OCI-M1 (cell line): ENCODE measurements around the gene PTGES2.

Experiments used
- DNase-seq: peaks from one replicate; lab custom pipeline; 2025; lab: John Stamatoyannopoulos, UW

PTGES2 gene

DNA sequence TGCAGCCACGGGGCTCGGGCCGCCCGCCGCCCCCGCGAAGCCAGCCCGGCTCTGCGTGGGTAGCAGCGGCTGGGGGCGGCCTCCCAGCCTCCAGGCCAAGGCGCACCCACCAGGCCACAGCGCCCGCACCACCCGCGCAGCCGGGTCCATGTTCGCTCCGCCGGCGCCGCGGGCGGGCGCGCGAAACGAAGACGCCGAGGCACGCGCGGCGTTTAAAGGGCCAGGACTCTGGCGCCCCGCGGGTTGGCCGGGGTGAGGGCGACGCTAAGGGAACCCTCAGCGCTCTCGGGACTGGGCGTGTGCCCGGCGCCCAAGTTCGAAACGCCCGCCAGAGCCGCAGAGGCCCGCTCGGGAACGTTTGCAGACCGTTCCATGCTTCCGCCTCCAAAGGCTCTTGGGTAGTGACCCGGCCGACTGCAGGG is at the start of gene PTGES2:
Gene PTGES2 (minus strand): TSS at position 162 of the 422 bp plus-strand sequence. CDS start 12 bp downstream, at position 150.
- DNase-seq: peak; percentile 91

DNA sequence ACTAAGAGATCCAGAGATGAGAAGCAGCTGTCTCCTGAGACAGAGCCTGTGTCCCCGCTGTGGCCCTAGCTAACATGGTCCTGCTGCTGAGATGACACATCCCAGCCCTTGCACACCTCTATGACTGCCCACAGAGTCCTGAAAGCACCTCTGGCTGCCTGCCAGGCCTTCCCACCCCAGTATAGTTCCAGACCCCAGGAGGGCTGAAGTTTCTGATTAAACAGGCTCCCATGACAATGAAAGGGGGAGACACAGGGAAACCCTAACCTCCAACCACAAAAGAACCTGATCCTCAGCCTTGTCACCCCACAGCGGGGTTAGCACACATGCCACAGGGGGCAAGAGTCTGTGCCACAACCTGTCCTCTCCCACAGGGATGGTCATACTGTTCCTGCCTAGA is 48.2 kb upstream of the PTGES2 start:
- no peak for DNase-seq

DNA sequence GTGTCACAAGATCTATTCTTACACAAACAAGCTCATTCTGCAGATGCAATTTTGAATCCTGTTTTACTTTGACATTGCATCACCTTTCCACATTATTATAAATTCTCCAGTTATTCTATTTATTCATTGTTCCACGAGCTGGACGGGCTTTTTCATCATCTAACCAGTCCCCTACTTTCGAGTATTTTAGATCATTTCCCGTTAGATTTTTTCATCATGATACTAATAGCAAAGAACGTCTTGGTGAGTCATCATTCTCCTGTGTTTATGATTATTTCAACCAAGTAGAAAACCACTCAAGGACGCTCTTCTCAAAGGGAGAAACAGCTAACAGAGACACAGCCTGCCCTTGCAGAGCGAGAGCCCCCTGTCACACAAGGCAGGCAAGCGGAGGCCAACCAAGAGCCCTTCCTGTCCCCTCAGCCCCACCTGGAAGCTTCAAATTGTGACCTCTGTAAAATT is 47.6 kb upstream of the PTGES2 start:
- DNase-seq: no peak

DNA sequence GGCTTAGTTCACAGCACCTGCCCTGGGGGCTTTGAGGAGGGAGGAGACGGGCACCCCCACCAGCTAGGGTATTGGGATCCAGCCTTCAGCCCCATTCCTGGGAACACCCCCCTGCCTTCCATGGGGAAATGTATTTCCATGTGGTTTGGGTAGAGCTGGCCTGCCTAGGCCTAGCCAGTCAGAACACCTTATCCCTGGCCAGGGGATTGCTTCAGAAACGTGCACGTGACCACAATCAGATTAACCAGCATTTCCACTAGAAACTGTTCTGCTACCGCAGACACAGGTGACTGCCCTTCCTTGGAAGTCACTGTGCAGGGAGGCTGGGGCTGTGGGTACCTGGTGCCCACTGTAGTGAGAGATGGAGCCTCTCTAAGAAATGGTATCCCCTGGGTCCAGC is 46.5 kb upstream of the PTGES2 start:
- no peak for DNase-seq

DNA sequence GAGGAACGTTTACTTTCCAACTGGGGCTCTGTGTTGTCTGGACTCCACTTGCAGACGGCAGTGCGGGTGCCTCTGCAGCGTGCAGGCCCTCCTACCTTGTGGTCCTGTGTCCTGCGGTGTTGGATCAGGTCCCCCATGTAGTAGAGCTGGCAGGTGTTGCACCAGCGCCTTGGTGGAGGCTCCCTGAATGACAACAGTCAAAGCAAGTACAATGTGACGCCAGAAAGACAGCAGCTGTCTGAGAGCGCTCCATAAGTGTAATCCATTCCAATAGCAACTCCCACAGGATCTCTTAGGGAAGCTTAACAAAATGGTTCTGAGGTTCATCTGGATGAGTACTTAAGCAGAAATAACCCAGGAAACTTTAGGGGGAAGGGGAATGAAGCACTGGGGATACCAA is 42.4 kb upstream of the PTGES2 start:
- DNase-seq: no peak

DNA sequence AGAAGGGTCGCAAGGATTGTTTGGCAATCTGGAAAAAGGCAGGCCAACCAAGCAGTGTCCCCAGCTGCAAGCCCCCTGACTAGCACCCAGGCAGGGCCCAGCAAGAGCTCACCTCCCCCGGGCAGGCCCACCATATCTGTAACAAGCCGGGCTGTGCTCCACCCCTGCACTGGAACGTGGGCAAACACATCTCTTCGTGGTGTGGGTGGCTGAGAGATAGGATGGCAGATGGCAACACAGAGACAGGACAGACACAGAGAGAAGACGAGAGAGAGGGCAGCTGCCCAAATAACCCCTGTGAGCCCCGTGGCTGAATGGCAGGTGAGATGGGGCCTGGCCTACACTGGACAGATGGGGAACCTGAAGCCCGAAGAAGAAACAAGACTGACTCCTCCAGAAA is 42.0 kb upstream of the PTGES2 start:
- no peak for DNase-seq

DNA sequence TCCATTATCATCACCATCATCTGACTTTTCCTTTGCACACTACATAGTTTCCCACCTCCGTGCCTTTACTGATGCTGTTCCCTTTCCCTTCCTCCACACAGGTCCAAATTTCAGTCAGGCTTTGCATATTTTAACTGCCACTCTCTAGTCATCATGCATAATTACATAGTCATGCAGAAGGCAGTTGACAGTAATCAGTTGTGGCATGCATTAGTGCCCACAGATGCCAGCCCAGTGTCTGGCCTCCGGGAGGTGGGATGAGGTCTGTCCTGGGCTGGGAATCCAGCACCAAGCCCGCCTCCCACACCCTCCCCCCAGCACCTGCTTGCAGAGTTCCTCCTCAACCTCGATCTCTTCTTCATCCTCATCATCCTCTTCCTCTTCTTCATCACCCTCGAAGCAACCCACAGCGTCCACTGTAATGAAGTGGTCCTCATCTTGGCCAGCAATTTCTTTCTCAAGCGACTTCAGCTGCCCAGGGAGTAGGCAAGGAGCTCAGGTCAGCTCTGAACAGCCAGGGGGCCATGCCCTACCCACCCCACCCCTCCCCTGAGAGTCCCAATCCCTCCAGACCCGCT is 41.3 kb upstream of the PTGES2 start:
- DNase-seq: no peak

DNA sequence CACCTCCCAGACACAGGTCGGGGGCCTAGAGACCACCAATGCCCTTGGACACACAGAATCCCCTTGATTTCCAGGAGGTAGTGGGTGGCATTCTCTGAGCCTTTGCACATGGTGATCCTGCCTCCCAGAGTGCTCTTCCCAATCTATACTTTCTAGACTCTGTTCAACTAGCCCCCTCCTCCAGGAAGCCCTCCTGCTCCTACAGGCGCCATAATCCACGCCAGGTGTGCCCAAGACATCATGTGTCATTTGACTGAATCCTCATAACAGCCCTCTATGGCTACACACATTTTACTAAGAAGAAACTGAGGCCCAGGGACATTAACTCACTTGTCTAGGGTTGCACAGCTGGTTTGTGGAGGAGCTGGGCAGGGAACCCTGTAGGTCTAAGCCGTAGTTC is 39.7 kb upstream of the PTGES2 start:
- DNase-seq: no peak

DNA sequence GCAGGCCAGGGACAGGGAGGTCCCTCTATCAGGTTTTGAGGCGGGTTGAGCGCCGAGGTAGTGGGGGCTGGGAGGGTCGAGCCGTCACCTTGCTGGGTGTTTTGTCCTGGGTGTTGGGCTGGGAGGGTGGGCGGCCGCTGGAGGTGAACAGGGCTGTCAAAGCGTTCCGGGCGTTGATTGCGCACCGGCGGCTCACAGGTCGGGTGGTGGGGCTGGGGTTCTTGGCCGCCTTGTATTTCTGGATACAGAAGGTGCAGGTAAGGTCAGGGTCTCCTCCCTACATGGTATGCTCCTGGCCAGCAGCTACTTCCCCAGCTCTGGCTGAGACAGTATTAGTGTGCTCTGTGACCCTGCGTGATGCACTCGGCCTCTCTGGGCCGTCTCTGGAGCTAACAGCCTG is 38.6 kb upstream of the PTGES2 start:
- no peak for DNase-seq

DNA sequence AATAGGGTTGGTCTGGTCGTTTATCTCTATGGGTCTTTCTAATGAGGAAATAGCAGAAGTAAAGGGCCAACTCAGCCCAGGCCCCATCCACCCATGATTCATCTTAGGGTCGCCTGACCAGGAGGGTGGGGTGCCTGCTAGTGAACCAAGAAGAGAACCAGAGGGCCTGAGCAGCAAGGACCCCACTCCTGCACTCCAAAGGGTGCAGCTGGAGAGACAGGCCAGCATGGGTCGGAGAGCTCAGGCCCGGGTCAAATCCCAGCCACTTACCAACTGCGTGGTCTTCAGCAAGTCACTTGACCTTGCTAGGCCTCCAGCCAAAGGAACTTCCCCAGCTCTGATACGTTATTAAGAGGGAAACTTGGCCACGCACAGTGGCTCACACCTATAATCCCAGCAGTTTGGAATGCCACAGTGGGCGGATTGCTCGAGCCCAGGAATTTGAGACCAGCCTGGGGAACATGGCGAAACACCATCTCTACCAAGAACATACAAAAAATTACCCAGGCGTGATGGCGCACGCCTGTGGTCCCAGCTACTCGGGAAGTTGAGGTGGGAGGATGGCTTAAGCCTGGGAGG is 36.9 kb upstream of the PTGES2 start:
- DNase-seq: no peak

DNA sequence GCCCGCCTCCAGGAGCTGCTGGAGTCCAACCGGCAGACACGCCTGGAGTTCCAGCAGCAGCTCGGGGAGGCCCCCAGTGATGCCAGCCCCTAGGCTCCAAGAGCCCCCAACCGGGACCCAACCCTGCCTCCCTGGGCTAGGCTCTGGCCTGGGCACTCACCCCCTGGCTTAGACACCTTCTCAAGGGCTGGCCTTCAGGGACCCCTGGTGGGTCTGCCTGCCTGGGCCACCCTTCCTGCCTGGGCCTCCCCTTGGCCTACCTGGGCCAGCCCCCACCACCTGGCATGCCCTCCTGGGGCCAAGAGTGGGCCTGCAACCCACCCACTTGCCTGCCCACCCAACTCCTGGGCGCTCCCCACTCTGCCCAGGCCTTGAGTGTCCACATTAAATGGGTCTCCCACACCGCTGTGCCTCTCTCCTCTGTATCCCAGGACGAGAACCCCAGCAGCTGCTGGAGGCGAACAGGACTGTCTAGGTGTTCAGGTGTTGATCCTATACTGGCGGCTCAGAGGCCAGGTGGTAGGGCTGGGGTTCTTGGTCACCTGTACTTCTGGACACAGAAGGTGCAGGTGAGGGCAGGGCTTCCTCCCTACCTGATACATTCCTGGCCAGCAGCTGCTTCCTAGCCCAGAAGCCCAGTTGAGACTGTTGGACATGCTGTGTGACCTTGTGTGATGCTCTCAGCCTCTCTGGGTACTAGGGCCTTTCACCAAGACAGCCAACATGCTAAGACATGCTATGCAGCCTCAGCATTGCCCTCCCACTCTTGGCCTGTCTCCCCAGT is 36.2 kb upstream of the PTGES2 start:
- DNase-seq: no peak

DNA sequence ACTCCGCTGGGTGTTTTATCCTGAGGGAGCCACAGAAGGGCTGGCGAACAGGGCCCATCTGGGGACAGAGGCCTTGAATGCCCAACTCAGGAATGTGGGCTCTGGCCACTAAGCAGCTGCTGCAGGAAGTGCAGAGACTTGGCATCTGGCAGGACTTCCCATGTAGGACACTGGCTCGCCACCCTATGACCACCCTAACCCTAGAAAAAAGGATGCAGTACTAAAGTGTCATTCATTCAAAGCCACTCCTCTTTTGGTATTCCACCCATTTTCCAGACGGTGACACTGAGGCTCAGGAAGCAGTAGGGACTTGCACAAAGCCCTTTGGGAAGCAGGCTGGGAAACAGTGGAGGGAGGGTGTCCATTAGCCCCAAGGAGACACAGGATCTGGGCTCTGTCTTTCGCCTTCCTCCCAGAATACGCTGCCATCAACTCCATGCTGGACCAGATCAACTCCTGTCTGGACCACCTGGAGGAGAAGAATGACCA is 35.5 kb upstream of the PTGES2 start:
- no peak for DNase-seq

DNA sequence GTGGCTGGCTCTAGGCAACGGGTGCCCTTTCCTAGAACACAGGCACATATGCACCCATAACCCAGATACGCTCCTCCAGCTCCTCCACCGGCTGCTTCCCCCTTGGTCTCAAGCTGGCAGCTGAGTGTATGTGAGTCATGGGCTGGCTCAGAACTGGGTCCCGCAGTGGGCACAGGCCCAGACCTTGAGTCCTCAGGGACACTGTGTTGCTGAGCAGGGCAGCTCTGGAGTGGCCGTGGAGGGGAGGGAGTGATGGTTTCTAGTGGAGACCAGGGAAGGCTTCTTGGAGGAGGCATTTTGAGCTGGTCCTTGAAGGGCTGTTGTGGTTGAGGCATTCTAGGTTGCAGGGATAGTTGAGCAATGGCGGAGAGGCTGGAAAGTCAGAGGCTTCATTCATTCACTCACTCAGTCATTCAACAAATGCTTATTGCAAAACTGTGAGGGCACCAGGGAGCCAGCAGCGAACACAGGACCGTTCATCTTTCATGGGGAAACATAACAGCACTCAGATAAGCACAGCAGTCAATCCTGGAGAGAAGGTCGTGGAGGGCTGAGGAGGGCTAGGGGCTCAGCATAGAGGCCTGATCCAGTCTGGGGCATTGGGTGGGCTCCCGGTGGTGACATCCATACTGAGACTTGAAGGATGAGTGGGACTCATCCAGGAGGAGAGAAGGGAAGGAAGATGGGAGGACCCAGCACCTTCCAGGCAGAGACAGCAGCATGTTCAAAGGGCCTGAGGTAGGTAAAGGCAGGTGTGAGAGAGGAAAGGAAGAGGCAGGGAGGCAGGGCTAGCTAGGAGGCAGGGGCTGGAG is 34.9 kb upstream of the PTGES2 start:
- DNase-seq: no peak

DNA sequence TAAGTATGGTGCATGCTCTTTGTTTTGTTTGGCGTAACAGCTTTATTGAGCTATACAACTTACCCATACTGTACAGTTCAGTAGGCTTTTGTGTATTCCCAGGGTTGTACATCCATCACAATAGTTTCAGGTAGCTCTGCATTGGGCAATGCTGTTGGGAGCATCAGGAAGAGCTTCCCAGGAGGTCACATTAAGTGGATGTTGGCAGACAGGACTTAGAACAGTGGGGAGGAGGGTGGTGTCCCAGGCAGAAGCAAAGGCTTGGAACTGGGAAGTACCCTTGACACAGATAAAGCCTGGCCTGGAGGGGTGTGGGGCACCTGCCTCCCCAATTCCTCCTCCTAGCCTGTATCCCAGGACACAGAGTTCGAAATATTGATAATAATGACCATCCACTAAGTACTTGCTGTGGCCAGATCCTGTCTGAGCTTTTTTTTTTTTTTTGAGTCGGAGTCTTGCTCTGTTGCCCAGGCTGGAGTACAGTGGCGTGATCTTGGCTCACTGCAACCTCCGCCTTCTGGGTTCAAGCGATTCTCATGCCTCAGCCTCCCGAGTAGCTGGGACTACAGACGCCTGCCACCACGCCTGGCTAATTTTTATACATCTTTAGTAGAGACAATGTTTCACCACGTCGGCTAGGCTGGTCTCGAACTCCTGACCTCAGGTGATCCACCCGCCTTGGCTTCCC is 33.8 kb upstream of the PTGES2 start:
- DNase-seq: no peak

DNA sequence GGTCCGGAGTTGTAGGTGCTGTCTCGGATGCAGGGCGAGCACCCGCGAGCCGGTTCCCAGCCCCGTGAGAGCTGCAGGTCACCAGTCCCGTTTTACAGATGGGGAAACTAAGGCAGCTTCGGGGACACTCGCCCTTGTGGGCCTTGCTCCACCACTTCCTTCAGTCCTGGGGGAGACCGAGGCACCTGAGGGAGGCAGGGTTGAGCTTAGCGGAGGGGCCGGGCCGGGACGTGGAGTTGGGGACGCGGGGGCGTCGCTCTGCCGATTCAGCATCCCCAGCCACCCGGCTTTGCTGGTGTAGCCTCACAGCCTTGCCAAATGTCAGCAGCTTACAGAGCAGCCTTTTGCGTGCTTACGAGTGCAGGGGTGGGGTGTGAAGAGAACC is 33.1 kb upstream of the PTGES2 start:
- peak; percentile 38 for DNase-seq

DNA sequence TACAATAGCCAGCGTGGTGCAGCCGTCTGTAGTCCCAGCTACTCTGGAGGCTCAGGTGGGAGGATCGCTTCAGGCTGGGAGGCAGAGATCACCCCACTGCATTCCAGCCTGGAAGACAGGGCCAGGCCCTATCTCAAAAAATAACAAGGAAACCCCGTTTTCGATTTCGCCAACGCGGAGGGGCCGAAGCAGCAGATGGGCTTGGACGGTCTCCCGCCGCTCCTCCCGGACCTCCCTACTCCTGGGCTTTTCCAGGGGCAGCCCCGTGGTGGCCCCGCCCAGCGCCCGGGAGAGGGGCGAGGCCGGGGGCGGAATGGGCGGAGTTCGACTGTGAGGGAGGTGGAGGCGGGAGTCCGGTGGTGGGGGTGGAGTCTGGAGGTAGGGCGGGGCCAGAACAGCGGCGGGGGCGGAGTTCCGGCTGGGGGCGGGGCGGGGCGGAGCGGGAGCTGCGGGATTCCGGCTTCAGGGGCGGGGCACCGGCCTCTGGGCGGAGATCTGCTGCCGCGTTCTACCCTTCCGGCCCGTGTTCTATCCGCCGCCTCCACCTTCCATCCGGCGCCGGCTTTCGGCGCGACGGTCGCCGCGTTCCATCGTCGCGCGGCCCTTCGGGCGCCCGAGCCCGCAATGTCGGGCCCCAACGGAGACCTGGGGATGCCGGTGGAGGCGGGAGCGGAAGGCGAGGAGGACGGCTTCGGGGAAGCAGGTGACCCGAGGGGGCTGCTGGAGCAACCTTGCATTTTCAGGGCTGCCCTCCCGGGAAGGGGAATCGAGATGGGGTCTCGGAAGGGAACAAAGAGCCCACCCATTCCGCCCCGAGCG is 32.5 kb upstream of the PTGES2 start, which contains the start of gene BBLN:
Gene BBLN (plus strand): TSS at position 482 of the 819 bp plus-strand sequence. CDS start 143 bp downstream, at position 625.
- DNase-seq: peak; percentile 93

DNA sequence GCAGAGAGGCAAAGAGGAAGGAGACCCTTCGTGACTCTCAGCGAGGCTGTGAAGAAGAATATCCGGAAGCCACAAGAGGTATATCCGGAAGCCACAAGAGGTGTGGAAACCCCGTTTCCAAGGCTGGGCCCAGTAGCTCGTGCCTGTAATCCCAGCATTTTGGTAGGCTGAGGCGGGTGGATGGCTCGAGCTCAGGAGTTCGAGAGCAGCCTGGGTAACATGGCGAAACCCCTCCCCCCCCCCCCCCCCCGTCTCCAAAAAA is 31.9 kb upstream of the PTGES2 start:
- peak; percentile 87 for DNase-seq

DNA sequence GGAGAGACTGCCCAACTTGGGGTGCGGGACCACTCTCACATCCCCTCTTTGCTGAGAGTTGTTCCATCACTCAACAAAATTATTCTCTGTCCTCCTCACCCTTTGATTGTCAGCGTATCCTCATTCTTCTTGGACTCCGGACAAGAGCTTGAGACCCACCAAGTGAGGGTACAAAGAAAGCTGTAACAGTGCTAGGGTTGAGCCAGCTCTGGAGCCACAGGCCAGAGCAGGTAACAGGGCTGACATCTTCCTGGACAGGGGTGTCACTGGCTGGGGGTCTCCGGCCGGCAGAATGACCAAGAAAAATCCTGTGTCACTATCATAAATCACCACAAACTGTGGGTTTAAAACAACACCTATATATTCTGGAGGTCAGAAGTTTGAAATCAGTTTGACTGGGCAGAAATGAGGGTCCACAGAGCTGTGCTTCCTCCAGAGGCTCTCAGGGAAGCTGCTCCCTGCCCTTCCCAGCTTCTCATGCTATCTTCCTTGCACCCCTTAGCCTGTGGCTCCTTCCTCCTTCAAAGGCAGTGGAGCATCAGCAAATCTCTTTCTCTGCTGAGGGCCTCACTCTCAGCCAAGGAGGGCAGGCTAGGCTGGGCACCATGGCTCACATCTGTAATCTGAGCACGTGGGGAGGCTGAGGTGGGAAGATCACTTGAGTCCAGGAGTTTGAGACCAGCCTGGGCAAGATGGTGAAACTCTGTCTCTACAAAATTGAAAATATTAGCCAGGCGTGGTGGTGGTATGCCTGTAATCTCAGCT is 28.4 kb upstream of the PTGES2 start:
- no peak for DNase-seq

DNA sequence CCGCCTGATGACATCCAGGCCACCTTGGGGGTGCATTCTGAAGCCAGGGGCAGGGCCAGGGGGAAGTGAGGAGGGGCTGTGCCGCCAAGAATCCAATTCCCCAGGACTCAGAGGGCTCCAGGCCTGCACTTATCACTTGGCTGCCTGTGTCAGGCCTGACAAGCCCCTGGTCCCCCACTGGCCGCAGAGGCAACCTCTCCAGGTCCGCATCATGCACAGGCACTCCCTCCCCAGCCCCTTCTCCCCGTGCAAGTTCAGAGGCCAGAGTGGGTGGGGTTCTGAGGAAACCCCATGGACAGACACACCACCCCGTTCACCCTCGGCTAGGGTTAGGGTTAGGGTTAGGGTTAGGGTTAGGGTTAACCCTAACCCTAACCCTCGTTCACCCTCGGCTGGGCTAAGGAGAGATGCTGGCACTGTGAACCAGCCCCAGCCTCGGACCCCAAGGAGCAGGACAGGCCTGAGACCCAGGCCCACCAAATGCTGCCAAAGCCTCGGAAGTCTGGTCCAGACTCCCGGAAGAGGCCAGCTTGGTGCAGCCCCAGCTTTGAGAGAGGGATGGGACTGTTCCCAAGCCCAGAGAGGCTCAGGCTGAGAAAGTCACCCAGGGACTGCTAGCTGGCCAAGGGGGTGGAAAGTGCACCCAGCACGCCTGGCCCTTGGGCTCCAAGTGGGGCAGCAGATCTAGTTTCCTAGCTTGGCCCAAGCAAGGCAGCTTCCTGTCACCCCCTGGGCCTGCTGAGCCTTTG is 26.6 kb upstream of the PTGES2 start:
- no peak for DNase-seq
